SU-DHL-6 (cell line): ENCODE measurements around the gene CREB5.

ENCODE experiments used
- EZH2phosphoT487 ChIP-seq: fragments of 200-600 bp; sonication (generic), shearing (Covaris generic); conservative IDR thresholded peaks from 2 replicates; pipeline ENCODE4 v1.6.1; 2018; ENCODE audit warnings: mild to moderate bottlenecking, antibody characterized with exemption, low read length, moderate library complexity, mixed read lengths
- TF ChIP-seq, protein P1 (sequence below): fragments of 200-600 bp; sonication (generic); IDR thresholded peaks from one replicate; pipeline ENCODE4 v1.5.1; 2017; ENCODE audit warnings: antibody characterized with exemption, mild to moderate bottlenecking, low read length, moderate library complexity; ENCODE audit not compliant: insufficient read depth, poor library complexity, severe bottlenecking

DNA sequence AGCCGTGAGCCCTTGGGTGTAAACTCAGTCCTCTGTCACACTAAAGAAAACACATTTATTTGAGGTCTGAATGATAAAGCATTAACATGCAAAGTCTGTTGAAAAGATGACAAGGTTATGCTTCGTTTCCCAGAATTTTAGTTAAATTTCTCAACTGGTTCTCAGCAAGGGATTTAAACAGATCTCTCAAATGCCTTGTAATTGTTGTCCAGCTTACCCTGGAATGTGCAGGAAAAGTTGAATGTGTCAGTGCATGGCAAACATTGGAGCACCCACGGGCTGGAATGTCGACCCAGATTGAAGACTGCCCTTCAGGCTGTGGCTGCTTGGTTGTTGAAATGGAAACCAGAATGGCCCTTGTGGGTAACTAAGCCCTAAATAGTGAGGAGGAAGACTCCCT lies 354.0 kb downstream of the CREB5 start:
- TF ChIP-seq, protein P1, sequence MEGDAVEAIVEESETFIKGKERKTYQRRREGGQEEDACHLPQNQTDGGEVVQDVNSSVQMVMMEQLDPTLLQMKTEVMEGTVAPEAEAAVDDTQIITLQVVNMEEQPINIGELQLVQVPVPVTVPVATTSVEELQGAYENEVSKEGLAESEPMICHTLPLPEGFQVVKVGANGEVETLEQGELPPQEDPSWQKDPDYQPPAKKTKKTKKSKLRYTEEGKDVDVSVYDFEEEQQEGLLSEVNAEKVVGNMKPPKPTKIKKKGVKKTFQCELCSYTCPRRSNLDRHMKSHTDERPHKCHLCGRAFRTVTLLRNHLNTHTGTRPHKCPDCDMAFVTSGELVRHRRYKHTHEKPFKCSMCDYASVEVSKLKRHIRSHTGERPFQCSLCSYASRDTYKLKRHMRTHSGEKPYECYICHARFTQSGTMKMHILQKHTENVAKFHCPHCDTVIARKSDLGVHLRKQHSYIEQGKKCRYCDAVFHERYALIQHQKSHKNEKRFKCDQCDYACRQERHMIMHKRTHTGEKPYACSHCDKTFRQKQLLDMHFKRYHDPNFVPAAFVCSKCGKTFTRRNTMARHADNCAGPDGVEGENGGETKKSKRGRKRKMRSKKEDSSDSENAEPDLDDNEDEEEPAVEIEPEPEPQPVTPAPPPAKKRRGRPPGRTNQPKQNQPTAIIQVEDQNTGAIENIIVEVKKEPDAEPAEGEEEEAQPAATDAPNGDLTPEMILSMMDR = no peak
- no peak for TF ChIP-seq EZH2phosphoT487
